HUES64 (cell line): ENCODE data around the gene CORO2B.
"Not testable (repeated sequence)": the region's sequence is repeated elsewhere in the genome, so short reads cannot be mapped to it uniquely, and the experiment has no call there.

Source experiments
- H3K27ac ChIP-seq: 2 replicates; pipeline ENCODE4 v1.7.0; 2013; ENCODE audit warnings: low read depth, low read length, inconsistent platforms
- H3K27me3 ChIP-seq: 2 replicates; pipeline ENCODE4 v1.6.1; 2013; ENCODE audit warnings: mild to moderate bottlenecking, low read length; ENCODE audit not compliant: insufficient read depth
- H3K36me3 ChIP-seq: 2 replicates; pipeline ENCODE4 v1.6.1; 2013; ENCODE audit warnings: mild to moderate bottlenecking, low read length; ENCODE audit not compliant: insufficient read depth
- H3K4me1 ChIP-seq: 2 replicates; pipeline ENCODE4 v1.6.1; 2013; ENCODE audit warnings: mild to moderate bottlenecking, low read length, moderate library complexity; ENCODE audit not compliant: insufficient read depth
- H3K4me3 ChIP-seq: 2 replicates; pipeline ENCODE4 v1.5.1; 2013; ENCODE audit warnings: mild to moderate bottlenecking, low read length, moderate library complexity
- H3K9ac ChIP-seq: 2 replicates; pipeline ENCODE4 v1.6.1; 2013; ENCODE audit warnings: mild to moderate bottlenecking, low read depth, low read length
- H3K9me3 ChIP-seq: 2 replicates; pipeline ENCODE4 v1.6.1; 2013; ENCODE audit warnings: low read depth, low read length; ENCODE audit not compliant: insufficient read depth
- WGBS: fragments of 150-250, 120-280 bp; methylation state at CpG from one replicate; pipeline ENCODE4 v1.1.7; 2013; ENCODE audit warnings: missing lambda C conversion rate; 5-methylcytosine and 5-hydroxymethylcytosine counted together

The CORO2B gene

GRCh38 chr15:68644996-68645395 is 66.2 kb downstream of the CORO2B start:
- H3K27ac ChIP-seq: no peak overlapping the region
- H3K4me3 ChIP-seq: no peak overlapping the region
- no peaks in the 10 kb centered on the region for H3K9me3 ChIP-seq
- peaks cover 9% of the 10 kb centered on the region; the same call in 1 of the 2 replicates for H3K4me1 ChIP-seq
- WGBS: 93% methylated on average over 17 of the region's 17 CpGs
- no peaks in the 10 kb centered on the region for H3K27me3 ChIP-seq
- H3K36me3 ChIP-seq: no peaks in the 10 kb centered on the region
- H3K9ac ChIP-seq: no peak overlapping the region

DNA sequence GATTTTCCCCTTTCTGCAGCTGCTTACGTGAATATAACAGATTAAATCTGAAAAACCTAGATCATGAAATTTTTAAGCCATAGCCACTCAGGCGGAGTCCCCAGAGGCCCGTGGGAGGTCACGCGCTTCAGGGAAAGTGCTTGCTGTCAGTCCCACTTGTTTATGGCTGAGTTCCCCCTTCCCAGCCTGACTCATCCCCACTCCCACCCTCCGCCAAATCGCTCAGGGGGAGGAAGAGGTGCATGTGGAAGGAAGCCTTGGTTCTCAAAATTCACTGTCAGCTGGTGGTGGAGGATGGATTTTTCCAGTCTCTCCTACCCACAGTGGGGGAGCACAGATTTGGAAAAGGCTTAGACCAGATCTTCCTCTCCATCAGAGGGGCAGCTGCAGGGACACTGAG is 67.4 kb downstream of the CORO2B start:
- no peaks in the 10 kb centered on the region for H3K9me3 ChIP-seq
- H3K4me3 ChIP-seq: no peak overlapping the region
- H3K9ac ChIP-seq: no peak overlapping the region
- 0 out of 2 replicates have a peak, but pooled peaks cover under 1% of the 10 kb centered on the region for H3K4me1 ChIP-seq
- 90% methylated on average over 5 of the region's 7 CpGs for WGBS
- no peak overlapping the region for H3K27ac ChIP-seq
- no peaks in the 10 kb centered on the region for H3K27me3 ChIP-seq
- H3K36me3 ChIP-seq: no peaks in the 10 kb centered on the region

DNA sequence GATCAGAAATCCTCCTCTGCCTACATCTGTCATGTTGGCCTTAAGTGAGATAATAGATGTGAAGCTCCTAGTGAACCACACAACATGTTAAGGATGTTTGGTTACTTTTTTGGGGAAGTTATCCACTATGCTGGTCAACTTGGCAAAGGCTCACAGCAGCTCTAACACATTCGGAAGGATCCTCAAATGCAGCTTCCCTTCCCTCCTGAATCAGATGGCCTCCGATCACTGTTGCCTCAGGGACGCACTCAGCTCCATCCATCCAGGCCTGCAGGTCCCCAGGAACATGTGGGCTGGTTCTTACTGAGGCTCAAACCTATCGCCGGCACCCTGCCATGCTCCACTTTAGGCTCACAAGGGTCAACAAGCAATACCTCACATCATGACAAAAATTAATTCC is 67.9 kb downstream of the CORO2B start:
- Histone ChIP-seq H3K9ac (no peak overlapping the region), H3K4me1 (peaks cover 5% of the 10 kb centered on the region; the same call in 1 of the 2 replicates), H3K27ac (no peak overlapping the region), H3K27me3 (no peaks in the 10 kb centered on the region), H3K4me3 (no peak overlapping the region), H3K36me3 (no peaks in the 10 kb centered on the region), H3K9me3 (no peaks in the 10 kb centered on the region)
- 92% methylated on average over 5 of the region's 5 CpGs for whole genome bisulfite sequencing

DNA sequence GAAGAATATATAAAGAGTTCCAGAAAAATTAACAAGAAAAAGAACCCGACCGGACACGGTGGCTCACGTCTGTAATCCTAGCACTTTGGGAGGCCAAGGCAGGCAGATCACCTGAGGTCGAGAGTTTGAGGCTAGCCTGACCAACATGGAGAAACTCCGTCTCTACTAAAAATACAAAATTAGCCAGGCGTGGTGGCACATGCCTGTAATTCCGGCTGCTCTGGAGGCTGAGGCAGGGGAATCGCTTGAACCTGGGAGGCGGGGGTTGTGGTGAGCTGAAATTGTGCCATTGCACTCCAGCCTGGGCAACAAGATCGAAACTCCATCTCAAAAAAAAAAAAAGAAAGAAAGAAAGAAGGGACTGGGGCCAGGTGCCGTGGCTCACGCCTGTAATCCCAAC is 68.6 kb downstream of the CORO2B start:
- WGBS: 93% methylated on average over 12 of the region's 13 CpGs
- not testable (repeated sequence) for H3K9ac ChIP-seq, H3K27me3 ChIP-seq, H3K4me3 ChIP-seq, H3K36me3 ChIP-seq, H3K9me3 ChIP-seq, H3K4me1 ChIP-seq, H3K27ac ChIP-seq

DNA sequence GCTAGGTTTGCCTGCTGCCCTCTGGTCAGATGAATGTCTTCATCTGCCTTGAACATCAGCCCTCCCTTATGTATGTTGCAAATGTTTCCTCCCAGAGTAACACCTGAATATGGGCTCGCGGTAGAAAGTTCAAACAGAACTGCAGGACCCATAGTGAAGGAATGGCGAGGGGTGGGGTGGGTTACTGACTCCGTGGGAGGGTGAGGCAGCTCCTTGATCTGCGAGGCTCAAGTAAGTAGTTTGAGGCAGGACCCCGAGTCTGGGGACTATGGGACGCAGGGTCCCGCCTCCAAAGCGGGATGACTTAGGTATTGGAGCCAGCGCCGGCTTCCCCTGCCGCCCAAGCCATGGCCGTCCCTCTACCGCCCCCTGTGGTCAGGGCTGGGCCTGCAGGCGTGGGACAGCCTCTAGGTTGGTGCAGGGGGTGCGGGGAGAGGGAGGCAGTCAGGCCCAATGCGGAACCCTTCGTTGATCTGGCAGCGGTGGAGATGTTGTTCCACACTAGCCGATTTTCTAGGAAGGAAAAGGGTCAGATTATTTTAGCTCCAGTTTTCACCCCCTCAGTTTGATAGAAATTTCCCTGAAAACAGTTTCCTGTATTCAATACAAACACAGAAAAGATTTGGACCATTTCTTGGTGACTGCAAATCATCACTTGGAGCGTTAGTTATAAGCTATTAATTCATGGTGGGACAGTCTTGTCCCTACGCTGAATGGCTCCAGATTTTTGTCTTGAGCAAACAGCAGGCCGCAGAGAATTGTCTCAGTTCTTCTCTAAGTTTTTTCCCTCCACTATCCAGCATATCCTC is 72.3 kb downstream of the CORO2B start:
- no peak overlapping the region for H3K27ac ChIP-seq
- no peaks in the 10 kb centered on the region for H3K9me3 ChIP-seq
- H3K36me3 ChIP-seq: no peaks in the 10 kb centered on the region
- H3K4me3 ChIP-seq: peak overlapping the region; percentile 37
- H3K4me1 ChIP-seq: peaks cover 18% of the 10 kb centered on the region
- H3K9ac ChIP-seq: no peak overlapping the region
- 33% methylated on average over 23 of the region's 23 CpGs for WGBS
- no peaks in the 10 kb centered on the region for H3K27me3 ChIP-seq

GRCh38 chr15:68651916-68652525 is 73.2 kb downstream of the CORO2B start:
- Histone ChIP-seq H3K27ac (no peak overlapping the region), H3K4me3 (no peak overlapping the region), H3K36me3 (no peaks in the 10 kb centered on the region), H3K9ac (no peak overlapping the region), H3K9me3 (no peaks in the 10 kb centered on the region), H3K27me3 (no peaks in the 10 kb centered on the region), H3K4me1 (peaks cover 18% of the 10 kb centered on the region)
- WGBS: 72% methylated on average over 9 of the region's 9 CpGs

DNA sequence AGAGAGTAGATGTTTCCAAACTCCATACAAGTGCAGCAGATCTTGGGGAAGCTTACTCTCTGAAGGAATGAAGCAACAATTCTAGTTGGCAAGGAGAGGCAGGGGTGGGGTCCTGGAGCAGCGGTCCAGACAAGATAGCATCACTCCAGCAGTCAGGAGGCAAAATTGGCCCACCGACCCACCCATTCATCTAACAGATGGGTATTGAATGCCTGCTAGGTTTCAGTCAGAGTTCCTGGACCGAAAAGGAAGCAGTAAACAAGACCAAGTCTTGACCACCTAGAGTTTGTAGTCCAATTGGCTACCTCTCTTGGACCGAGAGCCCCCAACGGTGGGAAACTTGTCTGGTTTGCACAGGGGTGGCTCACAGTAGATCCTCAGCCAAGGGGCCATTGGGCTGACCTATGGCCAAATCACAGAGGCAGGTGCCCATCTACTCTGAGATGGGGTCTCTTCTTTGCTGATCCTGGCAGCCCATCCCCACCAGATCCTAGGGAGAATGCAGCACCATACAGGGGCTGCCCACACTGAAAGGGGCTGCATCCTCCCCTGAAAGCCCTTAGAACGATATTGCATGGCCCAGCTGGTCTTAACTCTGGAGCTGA is 74.3 kb downstream of the CORO2B start:
- Histone ChIP-seq H3K36me3 (no peaks in the 10 kb centered on the region), H3K4me1 (peaks cover 18% of the 10 kb centered on the region), H3K9me3 (no peaks in the 10 kb centered on the region), H3K27ac (no peak overlapping the region), H3K4me3 (no peak overlapping the region), H3K9ac (no peak overlapping the region), H3K27me3 (no peaks in the 10 kb centered on the region)
- 90% methylated on average over 6 of the region's 6 CpGs for WGBS

DNA sequence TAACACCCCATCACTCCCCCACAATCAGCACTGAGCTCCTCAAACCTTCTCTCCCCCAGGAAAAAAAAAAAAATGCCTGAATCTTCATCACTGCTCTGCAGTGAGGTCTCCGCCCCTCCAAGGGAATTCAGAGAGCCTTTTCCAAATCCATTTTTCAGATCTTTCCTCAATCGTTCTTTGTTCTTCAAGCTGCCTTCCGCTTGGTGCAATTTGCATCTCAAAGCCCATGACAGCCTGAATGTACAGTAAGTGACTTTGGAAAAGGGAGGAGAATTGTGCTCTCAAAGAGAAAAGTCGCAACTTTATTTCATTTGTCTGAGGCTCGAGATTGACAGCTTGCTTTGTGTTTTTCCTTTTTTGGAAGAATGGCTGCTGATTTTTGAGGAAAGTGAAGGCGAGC is 75.0 kb downstream of the CORO2B start:
- Histone ChIP-seq H3K27me3 (no peaks in the 10 kb centered on the region), H3K4me3 (no peak overlapping the region), H3K27ac (no peak overlapping the region), H3K36me3 (no peaks in the 10 kb centered on the region), H3K9me3 (no peaks in the 10 kb centered on the region), H3K9ac (no peak overlapping the region), H3K4me1 (peaks cover 21% of the 10 kb centered on the region)
- 60% methylated on average over 6 of the region's 6 CpGs for WGBS

DNA sequence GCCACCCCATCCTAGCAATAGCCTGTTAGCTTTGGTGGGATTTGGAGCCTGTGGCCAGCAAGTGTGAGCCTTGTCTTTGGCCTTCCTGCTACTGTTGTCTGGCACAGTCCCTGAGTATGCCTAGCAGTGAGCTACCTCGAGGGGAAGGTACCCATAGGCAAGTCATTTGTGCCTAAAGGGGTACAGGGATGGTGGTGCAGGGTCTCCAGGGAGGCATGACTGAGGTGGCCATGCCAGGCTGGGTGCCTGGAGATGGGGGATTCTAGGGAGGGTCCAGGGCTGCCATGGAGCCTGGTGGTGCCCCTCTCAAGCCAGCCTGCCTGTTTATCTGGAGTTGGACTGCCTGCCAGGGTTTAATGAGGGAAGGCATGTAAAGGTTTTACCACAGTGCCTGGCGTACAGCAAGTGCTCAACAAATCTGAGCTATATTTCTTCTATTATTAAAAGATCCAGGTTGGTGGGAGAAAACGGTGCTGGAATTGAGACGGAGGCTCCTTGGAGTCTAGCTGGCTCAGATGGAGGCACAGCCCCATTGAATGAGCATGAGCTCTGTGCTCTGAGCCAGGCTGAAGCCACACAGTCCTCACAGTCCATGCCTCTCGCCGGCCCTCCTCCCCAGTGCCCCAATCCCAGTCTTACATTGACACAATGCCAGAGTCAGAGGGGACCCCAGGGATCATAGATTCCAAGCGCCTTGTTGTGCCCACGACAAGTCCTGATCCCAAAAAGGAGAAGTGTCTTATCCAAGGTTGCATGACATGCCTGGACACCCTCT is 76.2 kb downstream of the CORO2B start:
- Histone ChIP-seq H3K9ac (no peak overlapping the region), H3K27me3 (no peaks in the 10 kb centered on the region), H3K36me3 (no peaks in the 10 kb centered on the region), H3K27ac (no peak overlapping the region), H3K4me1 (peaks cover 21% of the 10 kb centered on the region), H3K9me3 (no peaks in the 10 kb centered on the region), H3K4me3 (no peak overlapping the region)
- 86% methylated on average over 8 of the region's 8 CpGs for WGBS

GRCh38 chr15:68655686-68656437 is 77.1 kb downstream of the CORO2B start:
- H3K4me3 ChIP-seq: no peak overlapping the region
- H3K9ac ChIP-seq: no peak overlapping the region
- no peaks in the 10 kb centered on the region for H3K9me3 ChIP-seq
- no peaks in the 10 kb centered on the region for H3K27me3 ChIP-seq
- H3K27ac ChIP-seq: no peak overlapping the region; the same call in 1 of the 2 replicates
- H3K4me1 ChIP-seq: peaks cover 21% of the 10 kb centered on the region
- no peaks in the 10 kb centered on the region for H3K36me3 ChIP-seq
- 82% methylated on average over 3 of the region's 8 CpGs for WGBS
